ENCODE data around the gene IMPA2.

GRCh38 chr18:12062974-12063373 lies 81.7 kb downstream of the IMPA2 start:
- TF ChIP-seq SP1 (IDR thresholded peaks at IDR 0.05) (no peak), SP1 (CRISPR knock-in tag; IDR thresholded peaks at IDR 0.05) (no peak), SAFB2 (CRISPR knock-in tag; IDR thresholded peaks at IDR 0.05; ENCODE audit: borderline replicate concordance, low read depth) (no peak), U2AF2 (IDR thresholded peaks at IDR 0.05; ENCODE audit: low read depth, low read length) (no peak), PHF5A (CRISPR knock-in tag; IDR thresholded peaks at IDR 0.05; ENCODE audit: low read depth, unreplicated experiment) (no peak), ZBTB26 (CRISPR knock-in tag; IDR thresholded peaks at IDR 0.05; ENCODE audit: borderline replicate concordance) (no peak), ZKSCAN1 (IDR thresholded peaks at IDR 0.05; ENCODE audit: low read length) (no peak), ZNF570 (CRISPR knock-in tag; IDR thresholded peaks at IDR 0.05; ENCODE audit: borderline replicate concordance) (no peak), EP300 (IDR thresholded peaks at IDR 0.05; ENCODE audit: low read depth in 2 of 2, low read length in 2 of 2) (no peak), EP300 (CRISPR knock-in tag; IDR thresholded peaks at IDR 0.05; ENCODE audit: borderline replicate concordance) (no peak), ZNF350 (CRISPR knock-in tag; IDR thresholded peaks at IDR 0.05; ENCODE audit: borderline replicate concordance, low read depth) (no peak)

All from HepG2 (cell line).